ENCODE data around the gene IGFBPL1. TPM values are rescaled to one million over a fixed set of nuclear protein-coding genes. Genes with fewer than 3 reads are reported as not detected.
A peak's percentile ranks its signal among the peaks of the same experiment; 100 is the strongest.

Gene IGFBPL1
- total and polyA plus RNA-seq, 2 of the 8 experiments (the other 6 are each of a cell fraction or from before 2014, with no cell fraction given), result 31.3 to 33.8 TPM

GRCh38 chr9:38418366-38418765, 5.9 kb downstream of the IGFBPL1 start:
- no peak overlapping the region for H3K18ac ChIP-seq (ENCODE audit: extremely low read depth, low read length)
- no peak for TF ChIP-seq SAP30 (IDR thresholded peaks at IDR 0.05; ENCODE audit: insufficient read depth, insufficient replicate concordance, low read length)
- no peak for TF ChIP-seq CHD2 (IDR thresholded peaks at IDR 0.05; ENCODE audit: low read length)
- TF ChIP-seq CHD1 (IDR thresholded peaks at IDR 0.05; ENCODE audit: low read depth, low read length), result no peak
- H3K4me2 ChIP-seq (ENCODE audit: insufficient read depth in 1 of 2, low read depth in 2 of 2, low read length in 2 of 2), result no peak overlapping the region
- H3K4ac ChIP-seq (replicated peaks; ENCODE audit: insufficient read length, low read depth, low read length), result no peak overlapping the region
- H2BK20ac ChIP-seq (ENCODE audit: low read length), result 0 out of 2 replicates have a peak overlapping the region, but pooled peaks have one; percentile 10
- H4K5ac ChIP-seq (ENCODE audit: insufficient read length, low read depth, low read length), result no peak overlapping the region
- no peak overlapping the region for H3K23ac ChIP-seq (ENCODE audit: insufficient read length)
- H3K27ac ChIP-seq (ENCODE audit: low read depth, low read length), result no peak overlapping the region
- 85% methylated on average over 1 of the region's 1 CpG; no CpG with 5 or more reads in 1 of the 2 experiments for WGBS, 2 experiments (ENCODE audit: extremely low coverage in 1 of 2, insufficient coverage in 1 of 2, insufficient read length in 1 of 2, insufficient replicate concordance in 2 of 2, low coverage in 1 of 2, low lambda C conversion rate in 2 of 2, missing lambda C conversion rate in 1 of 2)
- FAIRE-seq (no peak), DNase-seq (ENCODE audit: low read depth in 1 of 2, low spot score in 2 of 2) (no peak)
- H3K9ac ChIP-seq (replicated peaks in 1 of 4; ENCODE audit: extremely low read depth in 1 of 4, low read depth in 3 of 4, low read length in 3 of 4), result no peak overlapping the region
- no peaks in the 10 kb centered on the region; the same call in 1 of the 2 replicates for H3K23me2 ChIP-seq (ENCODE audit: low read depth, low read length)
- no peak overlapping the region for H3K14ac ChIP-seq (ENCODE audit: insufficient read length)
- peaks cover 0 to 9% (median 2%) of the 10 kb centered on the region in 4 experiments; a peak in 6 of 7 replicates for H3K27me3 ChIP-seq (replicated peaks in 1 of 4; ENCODE audit: control insufficient read depth in 3 of 4, extremely low read depth in 1 of 4, insufficient read depth in 3 of 4, low read length in 3 of 4)
- H3K56ac ChIP-seq (replicated peaks; ENCODE audit: insufficient read length, low read depth, low read length), result no peak overlapping the region
- no peak overlapping the region for H3K4me3 ChIP-seq (ENCODE audit: extremely low read depth in 1 of 4, insufficient read depth in 2 of 4, low read depth in 3 of 4, low read length in 4 of 4)
- POLR2A ChIA-PET (ENCODE audit: partially characterized antibody), result interaction anchor here (1.1 kb wide), 1 partner anchor 25 kb away, joined by 3 read pairs; no protein-coding TSS in a partner anchor
- H2BK120ac ChIP-seq (replicated peaks; ENCODE audit: low read depth, low read length), result no peak overlapping the region
- no peaks in the 10 kb centered on the region for H3K79me2 ChIP-seq (ENCODE audit: control insufficient read depth in 1 of 2, insufficient read depth in 2 of 2, low read length in 2 of 2)
- peaks cover 8 to 37% (median 20%) of the 10 kb centered on the region in 4 experiments for H3K4me1 ChIP-seq (replicated peaks in 1 of 4; ENCODE audit: control insufficient read depth in 3 of 4, insufficient read depth in 4 of 4, low read length in 3 of 4)
- no peaks in the 10 kb centered on the region for H3K9me3 ChIP-seq (ENCODE audit: insufficient read depth in 2 of 2, low read depth in 1 of 2, low read length in 1 of 2)
- no peak overlapping the region for H4K91ac ChIP-seq (replicated peaks; ENCODE audit: insufficient read length, low read length)
- CTCF ChIA-PET (ENCODE audit: partially characterized antibody), result interaction anchor here (0.8 to 5.5 kb wide), 10 partner anchors 9 to 330 kb away, joined by 3 to 47 read pairs (median 4); partner anchors contain the start of gene ALDH1B1
- H3K36me3 ChIP-seq (ENCODE audit: control insufficient read depth in 2 of 4, insufficient read depth in 4 of 4, low read length in 3 of 4), result no peaks in the 10 kb centered on the region
- 0 out of 2 replicates have a peak overlapping the region, but pooled peaks have one; percentile 22 for H2BK15ac ChIP-seq (ENCODE audit: low read length)
- H2BK12ac ChIP-seq (ENCODE audit: low read depth, low read length), result peak overlapping the region; percentile 20; the same call in 1 of the 2 replicates
- no peak overlapping the region for H2AK5ac ChIP-seq (ENCODE audit: low read depth, low read length)
- peaks cover 0 to 4% of the 10 kb centered on the region in 2 experiments for H4K20me1 ChIP-seq (replicated peaks in 1 of 2; ENCODE audit: control insufficient read depth in 1 of 2, insufficient read depth in 2 of 2, low read length in 2 of 2)
- H3K79me1 ChIP-seq (ENCODE audit: low read depth, low read length), result no peaks in the 10 kb centered on the region
- no peak overlapping the region for H2AFZ ChIP-seq (ENCODE audit: low read length)
- H2BK5ac ChIP-seq (ENCODE audit: low read depth, low read length), result peak overlapping the region; percentile 36; the same call in 1 of the 2 replicates
- H4K8ac ChIP-seq (ENCODE audit: extremely low read depth, insufficient read depth, low read length), result no peak overlapping the region

Data from H1 (cell line).